Neural progenitor cell (in vitro differentiated cells): Measurements from ENCODE around the gene ZNF263. TPM values are rescaled to one million over a fixed set of nuclear protein-coding genes. Genes with fewer than 3 reads are reported as not detected.

ENCODE experiments used
- DNase-seq: peaks from one replicate; pipeline ENCODE4 v3.0.0-alpha.2; 2016; ENCODE audit warnings: low spot score
- H2AFZ ChIP-seq: fragments of 200-600 bp; sonication (generic); replicated peaks from 2 replicates; pipeline ENCODE4 v1.6.1; 2016; ENCODE audit warnings: antibody characterized with exemption
- H3F3A ChIP-seq: fragments of 200-600 bp; sonication (generic); 2 replicates; pipeline ENCODE4 v1.6.1; 2016; ENCODE audit warnings: antibody characterized with exemption, low read depth
- H3K27ac ChIP-seq: fragments of 200-600 bp; sonication (generic); 2 replicates; pipeline ENCODE4 v1.5.1; 2016; ENCODE audit warnings: mild to moderate bottlenecking
- H3K27me3 ChIP-seq: fragments of 200-600 bp; sonication (generic); 2 replicates; pipeline ENCODE4 v1.6.1; 2016; ENCODE audit warnings: mild to moderate bottlenecking, moderate library complexity
- H3K36me3 ChIP-seq: fragments of 200-600 bp; sonication (generic); 2 replicates; pipeline ENCODE4 v1.5.1; 2016
- H3K4me1 ChIP-seq: fragments of 200-600 bp; sonication (generic); 2 replicates; pipeline ENCODE4 v1.6.1; 2016; ENCODE audit warnings: mixed run types
- H3K4me2 ChIP-seq: fragments of 200-600 bp; sonication (generic); 2 replicates; pipeline ENCODE4 v1.6.1; 2016
- H3K4me3 ChIP-seq: fragments of 200-600 bp; sonication (generic); 2 replicates; pipeline ENCODE4 v1.5.1; 2016
- H3K79me2 ChIP-seq: fragments of 200-600 bp; sonication (generic); 2 replicates; pipeline ENCODE4 v1.6.1; 2016; ENCODE audit warnings: low read depth
- H3K9ac ChIP-seq: fragments of 200-600 bp; sonication (generic); 2 replicates; pipeline ENCODE4 v1.6.1; 2016
- H3K9me3 ChIP-seq: fragments of 200-600 bp; sonication (generic); 2 replicates; pipeline ENCODE4 v1.5.1; 2016; ENCODE audit warnings: low read depth
- H4K20me1 ChIP-seq: fragments of 200-600 bp; sonication (generic); 2 replicates; pipeline ENCODE4 v1.6.1; 2016; ENCODE audit warnings: low read depth
- H3K27ac Mint-ChIP-seq: 3 replicates; pipeline ENCODE4 v1.8.0; 2021; ENCODE audit warnings: mixed read lengths
- H3K27me3 Mint-ChIP-seq: 2 replicates; pipeline ENCODE4 v1.8.0; 2022; ENCODE audit warnings: low read depth, mild to moderate bottlenecking, inconsistent platforms, moderate library complexity, mixed read lengths; ENCODE audit not compliant: insufficient read depth
- H3K36me3 Mint-ChIP-seq: 3 replicates; pipeline ENCODE4 v1.8.0; 2021; ENCODE audit warnings: mixed read lengths
- H3K4me1 Mint-ChIP-seq: 3 replicates; pipeline ENCODE4 v1.8.0; 2021; ENCODE audit warnings: mixed read lengths
- H3K4me3 Mint-ChIP-seq: 3 replicates; pipeline ENCODE4 v1.8.0; 2021; ENCODE audit warnings: mild to moderate bottlenecking, moderate library complexity, mixed read lengths
- H3K9me3 Mint-ChIP-seq: 3 replicates; pipeline ENCODE4 v1.8.0; 2020; ENCODE audit warnings: mixed read lengths
- CTCF ChIP-seq: fragments of 200-600 bp; sonication (generic); IDR thresholded peaks from 2 replicates; pipeline ENCODE4 v1.5.1; 2017; ENCODE audit warnings: antibody characterized with exemption, mild to moderate bottlenecking
- EZH2 ChIP-seq: fragments of 200-600 bp; sonication (generic); IDR thresholded peaks from 2 replicates; pipeline ENCODE4 v1.6.1; 2017; ENCODE audit warnings: antibody characterized with exemption, mild to moderate bottlenecking, moderate library complexity
- EZH2phosphoT487 ChIP-seq: fragments of 200-600 bp; sonication (generic); IDR thresholded peaks from 2 replicates; pipeline ENCODE4 v1.6.1; 2017; ENCODE audit warnings: antibody characterized with exemption
- total RNA-seq: library from RNA; depleted of rRNA; stranded (reverse); fragments of >200 nt; gene quantifications from 2 replicates; pipeline ENCODE4 v1.2.3, GENCODE V29; 2015; ENCODE audit warnings: low replicate concordance

The ZNF263 gene
- total RNA-seq, 1 donor from 2014 or later, result 30.1 TPM

DNA sequence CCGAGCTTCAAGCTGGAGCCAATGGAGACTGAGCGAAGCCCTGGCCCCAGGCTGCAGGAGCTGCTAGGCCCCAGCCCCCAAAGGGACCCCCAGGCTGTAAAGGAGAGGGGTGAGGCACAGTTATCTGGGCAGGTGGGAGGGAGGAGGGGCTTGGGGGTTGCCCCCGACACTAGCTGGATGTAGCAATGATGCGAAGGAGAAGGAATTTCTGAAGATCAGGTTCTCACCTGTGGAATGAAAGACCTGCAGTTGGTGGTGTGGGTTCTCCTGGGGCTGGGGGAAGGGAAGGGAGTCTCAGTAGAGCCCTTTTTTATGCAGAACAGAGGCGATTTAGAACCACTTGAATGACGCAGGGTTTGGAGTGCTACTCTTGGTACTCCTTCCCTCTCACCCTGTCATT is 1.8 kb downstream of the ZNF263 start:
- H3K27ac Mint-ChIP-seq, result no peak overlapping the region
- Histone ChIP-seq H2AFZ (no peak overlapping the region), H3K4me3 (peak overlapping the region; percentile 86), H3K9me3 (peaks cover 17% of the 10 kb centered on the region), H3K4me1 (peaks cover 10% of the 10 kb centered on the region), H3K27ac (no peak overlapping the region), H3K9ac (no peak overlapping the region), H3K27me3 (no peaks in the 10 kb centered on the region), H3K4me2 (peak overlapping the region; percentile 95), H3K79me2 (peaks cover 45% of the 10 kb centered on the region), H4K20me1 (no peaks in the 10 kb centered on the region), H3F3A (peaks cover 21% of the 10 kb centered on the region), H3K36me3 (peaks cover 26% of the 10 kb centered on the region)
- H3K27me3 Mint-ChIP-seq, result peaks cover 15% of the 10 kb centered on the region
- peak overlapping the region; percentile 98 for H3K4me3 Mint-ChIP-seq
- DNase-seq, result no peak
- peaks cover 57% of the 10 kb centered on the region for H3K36me3 Mint-ChIP-seq
- H3K4me1 Mint-ChIP-seq, result peaks cover 15% of the 10 kb centered on the region
- H3K9me3 Mint-ChIP-seq, result peaks cover 40% of the 10 kb centered on the region
- TF ChIP-seq CTCF, result no peak
- TF ChIP-seq EZH2, result no peak
- TF ChIP-seq EZH2phosphoT487, result no peak

DNA sequence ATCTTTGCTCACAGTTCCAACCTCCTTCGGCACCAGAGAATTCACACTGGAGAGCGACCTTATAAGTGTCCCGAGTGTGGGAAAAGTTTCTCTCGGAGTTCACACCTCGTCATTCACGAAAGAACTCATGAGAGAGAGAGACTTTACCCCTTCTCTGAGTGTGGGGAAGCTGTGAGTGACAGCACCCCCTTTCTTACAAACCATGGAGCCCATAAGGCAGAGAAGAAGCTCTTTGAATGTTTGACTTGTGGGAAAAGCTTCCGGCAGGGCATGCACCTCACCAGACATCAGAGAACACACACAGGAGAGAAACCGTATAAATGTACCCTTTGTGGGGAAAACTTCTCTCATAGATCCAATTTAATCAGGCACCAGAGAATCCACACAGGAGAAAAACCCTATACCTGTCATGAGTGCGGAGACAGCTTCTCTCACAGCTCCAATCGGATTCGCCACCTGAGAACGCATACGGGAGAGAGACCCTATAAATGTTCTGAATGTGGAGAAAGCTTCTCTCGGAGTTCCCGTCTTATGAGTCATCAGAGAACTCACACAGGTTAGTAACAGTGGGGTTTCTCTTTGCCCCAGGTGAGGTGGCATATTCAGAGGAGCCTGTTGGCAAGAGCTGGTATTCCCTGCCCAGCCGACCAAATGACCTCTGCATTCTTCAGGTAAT is 6.8 kb downstream of the ZNF263 start:
- H3K27me3 ChIP-seq, result no peaks in the 10 kb centered on the region
- no peaks in the 10 kb centered on the region for H4K20me1 ChIP-seq
- peaks cover 79% of the 10 kb centered on the region for H3K9me3 Mint-ChIP-seq
- peaks cover 2% of the 10 kb centered on the region for H3K27me3 Mint-ChIP-seq
- peaks cover 49% of the 10 kb centered on the region for H3K36me3 ChIP-seq
- H3K27ac Mint-ChIP-seq, result no peak overlapping the region
- peaks cover 31% of the 10 kb centered on the region for H3K79me2 ChIP-seq
- TF ChIP-seq EZH2 (no peak), CTCF (no peak), EZH2phosphoT487 (no peak)
- no peak overlapping the region for H3K9ac ChIP-seq
- H2AFZ ChIP-seq, result no peak overlapping the region
- H3K36me3 Mint-ChIP-seq, result peaks cover 87% of the 10 kb centered on the region
- no peaks in the 10 kb centered on the region for H3F3A ChIP-seq
- H3K9me3 ChIP-seq, result peaks cover 34% of the 10 kb centered on the region
- no peak overlapping the region for H3K4me3 ChIP-seq
- H3K4me1 ChIP-seq, result no peaks in the 10 kb centered on the region
- no peak overlapping the region for H3K4me2 ChIP-seq
- H3K27ac ChIP-seq, result no peak overlapping the region
- H3K4me1 Mint-ChIP-seq, result no peaks in the 10 kb centered on the region
- H3K4me3 Mint-ChIP-seq, result no peak overlapping the region
- DNase-seq, result no peak

DNA sequence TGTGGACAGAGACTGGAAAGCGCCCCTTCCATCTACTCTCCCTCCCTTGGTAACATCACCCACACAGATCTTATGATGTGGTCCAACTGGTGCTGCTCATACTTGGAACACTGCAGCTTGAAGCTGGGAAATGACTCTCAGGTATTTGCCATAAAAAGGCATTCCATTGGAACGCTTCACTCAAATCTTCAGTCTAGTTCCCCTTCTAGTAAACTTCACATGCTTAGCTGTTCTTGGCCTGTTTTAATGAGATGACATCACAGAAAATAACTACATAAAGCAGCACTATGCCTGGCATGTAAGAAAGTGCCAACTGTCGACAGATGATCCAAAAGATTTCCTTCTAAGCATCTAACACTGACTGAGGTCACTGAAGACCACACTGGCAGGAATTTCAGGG is 9.3 kb downstream of the ZNF263 start:
- H3K27me3 Mint-ChIP-seq, result no peaks in the 10 kb centered on the region
- H3K27me3 ChIP-seq, result no peaks in the 10 kb centered on the region
- no peak overlapping the region for H3K4me3 ChIP-seq
- H2AFZ ChIP-seq, result no peak overlapping the region
- H3K4me2 ChIP-seq, result no peak overlapping the region
- no peak overlapping the region for H3K4me3 Mint-ChIP-seq
- no peak for DNase-seq
- peaks cover 80% of the 10 kb centered on the region for H3K9me3 Mint-ChIP-seq
- H3K9ac ChIP-seq, result no peak overlapping the region
- H3K36me3 Mint-ChIP-seq, result peaks cover 79% of the 10 kb centered on the region
- H4K20me1 ChIP-seq, result no peaks in the 10 kb centered on the region
- H3K27ac ChIP-seq, result no peak overlapping the region
- H3K9me3 ChIP-seq, result peaks cover 34% of the 10 kb centered on the region
- no peaks in the 10 kb centered on the region for H3K4me1 ChIP-seq
- no peaks in the 10 kb centered on the region for H3K4me1 Mint-ChIP-seq
- H3K27ac Mint-ChIP-seq, result no peak overlapping the region
- H3K79me2 ChIP-seq, result peaks cover 10% of the 10 kb centered on the region
- no peaks in the 10 kb centered on the region for H3F3A ChIP-seq
- no peak for TF ChIP-seq EZH2phosphoT487
- H3K36me3 ChIP-seq, result peaks cover 46% of the 10 kb centered on the region

DNA sequence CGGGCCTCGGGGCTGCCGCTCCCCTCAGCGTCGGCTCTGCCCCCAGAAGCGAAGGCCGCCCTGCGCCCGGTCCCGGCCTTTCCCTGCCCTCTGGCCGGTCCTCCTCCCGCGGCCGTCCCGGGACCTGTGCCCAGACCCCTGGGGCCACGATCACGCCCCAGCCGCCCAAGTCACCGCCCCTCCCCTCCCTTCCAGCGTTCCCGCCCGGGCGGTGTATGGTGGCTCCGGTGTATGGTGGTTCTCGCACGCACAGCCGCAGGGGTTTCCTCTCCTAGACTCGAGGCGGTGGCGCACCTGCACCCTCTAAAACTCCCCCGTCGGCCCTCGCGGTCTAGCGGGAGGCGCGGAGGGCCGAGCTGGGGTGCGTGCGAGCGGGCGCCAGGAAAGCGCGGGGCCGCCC is 11.9 kb downstream of the ZNF263 start:
- H3F3A ChIP-seq, result no peaks in the 10 kb centered on the region
- no peaks in the 10 kb centered on the region for H3K4me1 Mint-ChIP-seq
- peaks cover 78% of the 10 kb centered on the region for H3K36me3 Mint-ChIP-seq
- H3K27ac Mint-ChIP-seq, result no peak overlapping the region
- no peak overlapping the region for H2AFZ ChIP-seq
- no peak overlapping the region for H3K4me2 ChIP-seq
- no peaks in the 10 kb centered on the region for H3K4me1 ChIP-seq
- TF ChIP-seq EZH2phosphoT487 (no peak), EZH2 (no peak), CTCF (no peak)
- no peak overlapping the region for H3K4me3 ChIP-seq
- H3K9me3 ChIP-seq, result peaks cover 19% of the 10 kb centered on the region
- no peak overlapping the region for H3K9ac ChIP-seq
- H3K27ac ChIP-seq, result no peak overlapping the region
- peaks cover 79% of the 10 kb centered on the region for H3K9me3 Mint-ChIP-seq
- H3K4me3 Mint-ChIP-seq, result no peak overlapping the region
- H3K36me3 ChIP-seq, result peaks cover 22% of the 10 kb centered on the region
- no peaks in the 10 kb centered on the region for H3K27me3 Mint-ChIP-seq
- no peaks in the 10 kb centered on the region for H4K20me1 ChIP-seq
- no peaks in the 10 kb centered on the region for H3K27me3 ChIP-seq
- H3K79me2 ChIP-seq, result peaks cover 4% of the 10 kb centered on the region
- no peak for DNase-seq
